Subcutaneous abdominal adipose tissue (tissue), 5 donors: ENCODE data around the gene AKR1A1.
"Not testable (repeated sequence)": the region's sequence is repeated elsewhere in the genome, so short reads cannot be mapped to it uniquely, and the experiment has no call there.

Experiments
- H3K27ac ChIP-seq: one replicate; pipeline ENCODE4 v1.7.0; 2013; ENCODE audit warnings: low read depth, mild to moderate bottlenecking, inconsistent platforms, low read length, moderate library complexity
- H3K27me3 ChIP-seq, 5 donors: one replicate each; pipeline ENCODE4 v1.7.0; 2013; ENCODE audit warnings: low read length in 5 of 5, inconsistent platforms in 1 of 5; ENCODE audit not compliant: control insufficient read depth in 5 of 5, insufficient read depth in 4 of 5
- H3K36me3 ChIP-seq, 5 donors: one replicate each; pipeline ENCODE4 v1.7.0; 2013; ENCODE audit warnings: low read length in 5 of 5; ENCODE audit not compliant: control insufficient read depth in 5 of 5, insufficient read depth in 5 of 5
- H3K4me1 ChIP-seq, 5 donors: one replicate each; pipeline ENCODE4 v1.7.0; 2013; ENCODE audit warnings: low read length in 5 of 5, mild to moderate bottlenecking in 3 of 5, moderate library complexity in 1 of 5; ENCODE audit not compliant: control insufficient read depth in 5 of 5, insufficient read depth in 5 of 5
- H3K4me3 ChIP-seq, 5 donors: one replicate each; pipeline ENCODE4 v1.7.0; 2013; ENCODE audit warnings: low read length in 5 of 5, low read depth in 1 of 5
- H3K9ac ChIP-seq, 5 donors: one replicate each; pipeline ENCODE4 v1.7.0; 2013; ENCODE audit warnings: low read length in 5 of 5, mild to moderate bottlenecking in 4 of 5, moderate library complexity in 3 of 5
- H3K9me3 ChIP-seq, 5 donors: one replicate each; pipeline ENCODE4 v1.7.0; 2013; ENCODE audit warnings: low read length in 5 of 5; ENCODE audit not compliant: control insufficient read depth in 5 of 5
- donor health status: healthy.
- donor health status: healthy.
- donor health status: healthy.
- donor health status: healthy.
- donor health status: healthy.

AKR1A1 gene

DNA sequence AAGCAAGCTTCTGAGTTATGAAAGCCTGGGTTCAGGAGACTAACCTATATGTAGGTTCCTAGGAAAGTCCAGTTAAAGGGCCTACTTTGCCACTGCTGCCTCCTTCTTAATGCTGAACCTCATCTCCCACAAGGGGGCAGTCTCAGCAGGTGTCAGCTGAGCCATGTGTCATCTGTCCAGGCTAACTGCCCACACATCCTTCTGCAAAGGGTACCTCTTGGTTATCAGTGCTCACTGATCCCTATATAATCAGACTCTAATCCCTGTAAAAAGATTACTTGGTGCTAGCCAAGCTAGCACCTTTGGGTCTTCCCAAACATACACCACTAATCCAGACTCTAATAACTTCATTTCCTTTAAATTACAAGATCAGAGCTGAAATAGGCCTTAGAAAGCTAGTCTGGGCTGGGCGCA lies 38.0 kb upstream of the AKR1A1 start:
- peaks cover 35 to 91% (median 79%) of the 10 kb centered on the region in 5 donors for H3K36me3 ChIP-seq
- no peaks in the 10 kb centered on the region for H3K27me3 ChIP-seq
- H3K27ac ChIP-seq: no peak overlapping the region
- H3K9me3 ChIP-seq: no peaks in the 10 kb centered on the region
- H3K9ac ChIP-seq: no peak overlapping the region
- no peaks in the 10 kb centered on the region for H3K4me1 ChIP-seq
- H3K4me3 ChIP-seq: no peak overlapping the region

DNA sequence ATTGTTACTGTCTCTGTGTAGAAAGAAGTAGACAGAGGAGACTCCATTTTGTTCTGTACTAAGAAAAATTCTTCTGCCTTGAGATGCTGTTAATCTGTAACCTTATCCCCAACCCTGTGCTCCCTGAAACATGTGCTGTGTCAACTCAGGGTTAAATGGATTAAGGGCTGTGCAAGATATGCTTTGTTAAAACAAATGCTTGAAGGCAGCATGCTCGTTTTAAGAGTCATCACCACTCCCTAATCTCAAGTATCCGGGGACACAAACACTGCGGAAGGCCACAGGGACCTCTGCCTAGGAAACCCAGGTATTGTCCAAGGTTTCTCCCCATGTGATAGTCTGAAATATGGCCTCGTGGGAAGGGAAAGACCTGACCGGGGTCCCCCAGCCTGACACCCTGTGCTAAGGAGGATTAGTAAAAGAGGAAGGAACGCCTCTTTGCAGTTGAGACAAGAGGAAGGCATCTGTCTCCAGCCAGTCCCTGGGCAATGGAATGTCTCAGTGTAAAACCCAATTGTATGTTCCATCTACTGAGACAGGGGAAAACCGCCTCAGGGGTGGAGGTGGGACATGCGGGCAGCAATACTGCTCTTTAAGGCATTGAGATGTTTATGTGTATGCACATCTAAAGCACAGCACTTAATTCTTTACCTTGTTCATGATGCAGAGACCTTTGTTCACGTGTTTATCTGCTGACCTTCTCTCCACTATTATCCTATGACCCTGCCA lies 36.9 kb upstream of the AKR1A1 start:
- H3K27me3 ChIP-seq, H3K9ac ChIP-seq, H3K4me3 ChIP-seq, H3K9me3 ChIP-seq, H3K4me1 ChIP-seq, H3K27ac ChIP-seq: not testable (repeated sequence)
- peaks cover 33 to 88% (median 75%) of the 10 kb centered on the region in 5 donors for H3K36me3 ChIP-seq

DNA sequence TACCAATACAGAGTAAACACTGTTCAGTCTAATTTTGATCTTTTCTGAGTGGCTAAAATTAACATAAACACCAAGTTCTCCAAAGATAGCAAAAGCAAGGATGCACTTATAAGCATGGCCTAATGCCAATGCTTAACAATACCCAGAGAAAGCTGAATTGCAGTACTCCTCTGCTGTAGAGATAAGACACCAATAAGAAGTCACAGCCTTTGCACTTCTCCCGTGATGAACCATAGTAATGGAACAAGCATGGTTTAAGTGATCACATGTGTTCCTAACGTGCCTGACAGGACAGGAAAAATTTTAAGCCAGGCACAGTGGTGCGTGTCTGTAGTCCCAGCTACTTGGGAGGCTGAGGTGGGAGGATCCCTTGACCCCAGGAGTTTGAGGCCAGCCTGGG lies 34.6 kb upstream of the AKR1A1 start:
- Histone ChIP-seq H3K4me1 (peaks cover 0 to 22% (median 22%) of the 10 kb centered on the region in 5 donors), H3K9me3 (no peaks in the 10 kb centered on the region), H3K27me3 (no peaks in the 10 kb centered on the region), H3K9ac (no peak overlapping the region), H3K36me3 (peaks cover 28 to 68% (median 57%) of the 10 kb centered on the region in 5 donors), H3K27ac (no peak overlapping the region), H3K4me3 (no peak overlapping the region)

DNA sequence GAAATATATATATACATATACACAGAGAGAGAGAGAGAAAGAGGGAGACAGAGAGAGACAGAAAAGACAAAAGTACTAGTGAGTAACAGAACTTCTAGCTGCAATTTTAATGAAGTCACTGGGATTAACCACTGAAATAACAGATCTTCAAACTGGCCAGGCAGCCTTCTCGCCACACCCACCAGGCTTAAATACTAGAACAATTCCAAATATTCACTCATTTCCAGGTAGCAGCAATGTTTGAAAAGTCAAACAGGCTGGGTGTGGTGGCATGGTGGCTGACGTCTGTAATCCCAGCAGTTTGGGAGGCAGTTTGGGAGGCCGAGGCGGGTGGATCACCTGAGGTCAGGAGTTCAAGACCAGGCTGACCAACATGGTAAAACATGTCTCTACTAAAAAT lies 34.2 kb upstream of the AKR1A1 start:
- no peak overlapping the region for H3K27ac ChIP-seq
- H3K4me1 ChIP-seq: peaks cover 0 to 25% (median 23%) of the 10 kb centered on the region in 5 donors
- H3K4me3 ChIP-seq: no peak overlapping the region
- no peak overlapping the region for H3K9ac ChIP-seq
- H3K9me3 ChIP-seq: no peaks in the 10 kb centered on the region
- H3K27me3 ChIP-seq: no peaks in the 10 kb centered on the region
- peaks cover 25 to 64% (median 52%) of the 10 kb centered on the region in 5 donors for H3K36me3 ChIP-seq

DNA sequence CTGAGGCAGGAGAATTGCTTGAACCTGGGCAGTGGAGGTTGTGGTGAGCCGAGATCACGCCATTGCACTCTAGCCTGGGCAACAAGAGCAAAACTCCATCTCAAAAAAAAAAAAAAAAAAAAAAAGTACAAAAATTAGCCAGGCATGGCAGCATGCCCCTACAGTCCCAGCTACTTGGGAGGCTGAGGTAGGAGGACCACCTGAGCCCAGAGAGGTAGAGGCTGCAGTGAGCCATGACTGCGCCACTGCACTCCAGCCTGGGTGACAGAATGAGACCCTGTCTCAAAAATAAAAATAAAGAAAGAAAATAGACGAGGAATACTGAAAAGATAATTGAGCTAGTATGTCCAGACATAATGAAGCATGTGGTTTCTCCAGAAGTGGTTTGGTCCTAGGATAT lies 32.3 kb upstream of the AKR1A1 start:
- H3K27ac ChIP-seq, H3K9me3 ChIP-seq, H3K4me3 ChIP-seq, H3K9ac ChIP-seq, H3K27me3 ChIP-seq: not testable (repeated sequence)
- peaks cover 18 to 48% (median 39%) of the 10 kb centered on the region in 5 donors for H3K36me3 ChIP-seq
- H3K4me1 ChIP-seq: peaks cover 0 to 34% (median 28%) of the 10 kb centered on the region in 5 donors

DNA sequence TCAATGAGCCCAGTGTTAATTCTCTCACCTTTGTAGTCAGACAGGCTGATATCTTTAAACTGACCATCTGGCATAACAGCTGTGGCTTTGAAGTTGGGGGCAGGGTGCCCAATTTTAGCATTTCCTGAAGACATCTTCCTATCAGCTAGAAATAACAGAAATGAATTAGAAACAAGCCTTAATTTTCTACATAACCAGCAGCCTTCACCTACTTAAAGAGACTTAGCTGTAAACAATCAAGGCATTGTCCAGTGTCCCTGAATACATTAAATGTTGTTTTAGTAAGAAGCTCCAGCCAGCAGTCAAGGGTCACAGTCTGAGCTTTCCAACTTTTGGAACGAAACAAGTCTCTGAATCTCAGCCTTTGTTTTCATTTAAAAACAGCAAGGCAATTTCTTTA lies 31.7 kb upstream of the AKR1A1 start:
- no peak overlapping the region for H3K27ac ChIP-seq
- no peak overlapping the region for H3K4me3 ChIP-seq
- peaks cover 16 to 42% (median 34%) of the 10 kb centered on the region in 5 donors for H3K36me3 ChIP-seq
- H3K27me3 ChIP-seq: no peaks in the 10 kb centered on the region
- H3K9ac ChIP-seq: peak overlapping the region in 2 of 5 donors; percentile 41 to 51
- H3K9me3 ChIP-seq: no peaks in the 10 kb centered on the region
- peaks cover 0 to 34% (median 28%) of the 10 kb centered on the region in 5 donors for H3K4me1 ChIP-seq

DNA sequence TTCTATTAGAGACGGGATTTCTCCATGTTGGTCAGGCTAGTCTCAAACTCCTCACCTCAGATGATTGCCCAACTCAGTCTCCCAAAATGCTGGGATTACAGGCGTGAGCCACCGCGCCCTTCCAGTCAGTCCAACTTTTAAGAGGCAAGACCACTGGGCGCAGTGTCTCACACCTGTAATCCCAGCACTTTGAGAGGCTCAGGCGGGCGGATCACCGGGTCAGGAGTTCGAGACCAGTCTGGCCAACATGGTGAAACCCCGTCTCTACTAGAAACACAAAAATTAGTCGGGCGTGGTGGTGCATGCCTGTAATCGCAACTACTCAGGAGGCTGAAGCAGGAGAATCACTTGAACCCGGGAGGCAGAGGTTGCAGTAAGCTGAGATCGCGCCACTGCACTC lies 30.9 kb upstream of the AKR1A1 start:
- not testable (repeated sequence) for H3K27me3 ChIP-seq, H3K9me3 ChIP-seq, H3K9ac ChIP-seq, H3K27ac ChIP-seq
- peak overlapping the region in 1 of 5 donors; percentile 93 for H3K4me3 ChIP-seq
- H3K4me1 ChIP-seq: peaks cover 0 to 34% (median 28%) of the 10 kb centered on the region in 5 donors
- peaks cover 10 to 34% (median 27%) of the 10 kb centered on the region in 5 donors for H3K36me3 ChIP-seq

DNA sequence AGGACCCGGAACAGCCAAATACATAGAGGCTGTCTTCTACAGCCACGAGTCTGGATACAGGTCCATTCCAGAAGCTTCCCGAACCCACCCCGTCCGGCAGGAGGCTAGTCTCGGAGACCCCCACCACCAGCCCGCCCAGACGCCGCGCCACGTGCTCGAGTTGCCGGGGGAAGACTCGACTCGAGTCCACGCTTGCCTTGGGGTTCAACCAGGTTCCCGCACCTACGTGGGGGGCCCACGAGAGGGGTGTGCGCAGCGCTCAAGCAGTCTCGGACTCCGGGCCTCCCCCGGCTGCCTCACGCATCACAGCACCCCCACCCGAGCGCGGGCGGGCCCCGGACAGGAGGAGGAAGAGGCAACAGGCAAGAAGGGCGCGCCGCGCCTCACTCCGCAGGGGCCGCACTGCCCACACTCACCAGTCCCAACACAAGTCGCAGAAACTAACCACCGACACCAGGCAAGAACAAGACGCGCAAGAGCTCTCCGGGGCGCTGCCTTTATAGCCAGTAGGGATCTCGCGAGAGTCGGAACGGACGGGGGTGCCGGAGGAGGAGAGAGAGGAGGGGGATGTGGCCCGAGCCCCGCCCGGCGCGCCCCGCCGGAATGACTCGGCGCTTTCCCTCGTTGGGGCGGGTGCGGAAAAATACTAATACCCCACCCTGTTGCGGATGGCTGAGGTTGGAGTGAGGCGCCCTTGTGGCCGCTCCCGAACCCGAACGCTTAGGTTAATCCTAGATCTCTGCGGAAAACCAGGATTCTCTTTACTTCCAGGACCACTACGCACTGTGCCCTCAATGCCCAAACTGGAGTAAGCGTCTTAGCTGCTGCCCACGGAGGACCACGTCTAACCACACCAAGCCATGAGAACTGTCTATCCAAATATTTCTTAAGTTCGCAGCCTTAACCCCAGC lies 29.0 kb upstream of the AKR1A1 start, which contains the start of gene PRDX1:
Gene PRDX1 (minus strand): TSS at position 472 of the 911 bp plus-strand sequence. CDS start 2,841 bp downstream, outside the sequence.
- H3K27me3 ChIP-seq: no peaks in the 10 kb centered on the region
- H3K4me3 ChIP-seq: peak within 1 kb of the TSS; percentile 91 to 95 (median 93)
- peaks cover 0 to 16% (median 10%) of the 10 kb centered on the region in 5 donors for H3K36me3 ChIP-seq
- H3K9ac ChIP-seq: peak within 1 kb of the TSS; percentile 87 to 99 (median 95)
- H3K4me1 ChIP-seq: peaks cover 0 to 34% (median 28%) of the 10 kb centered on the region in 5 donors
- no peaks in the 10 kb centered on the region for H3K9me3 ChIP-seq
- H3K27ac ChIP-seq: peak within 1 kb of the TSS; percentile 98

DNA sequence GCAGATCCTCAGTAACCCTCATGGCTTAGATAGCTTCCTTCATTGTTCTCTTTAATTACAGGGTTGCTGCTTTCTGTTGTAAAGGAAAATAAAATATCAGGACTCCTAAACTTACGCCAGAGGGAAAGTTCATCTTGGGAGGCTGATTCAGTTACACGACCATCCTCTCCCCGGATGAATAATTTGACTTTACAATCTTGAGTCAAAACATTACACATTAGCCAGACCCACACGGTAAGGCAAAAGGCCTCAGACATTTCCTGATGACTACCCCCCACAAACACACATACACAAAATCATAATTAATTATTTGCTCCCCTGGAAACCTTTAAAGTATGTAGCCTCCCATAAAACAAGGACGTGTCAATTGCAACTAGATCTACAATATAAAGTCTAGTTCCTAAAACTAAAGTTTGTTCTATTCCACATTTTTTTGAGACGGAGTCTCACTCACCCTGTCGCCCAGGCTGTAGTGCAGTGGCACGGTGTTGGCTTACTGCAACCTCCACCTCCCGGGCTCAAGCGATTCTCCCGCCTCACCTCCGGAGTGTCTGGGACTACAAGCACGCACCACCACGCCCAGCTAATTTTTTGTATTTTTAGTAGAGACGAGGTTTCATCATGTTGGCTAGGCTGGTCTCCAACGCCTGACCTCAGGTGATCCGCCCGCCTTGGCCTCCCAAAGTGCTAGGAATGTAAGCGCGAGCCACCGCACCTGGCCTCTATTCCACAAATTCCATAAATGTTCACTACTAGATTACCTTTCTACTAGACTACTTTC lies 28.1 kb upstream of the AKR1A1 start:
- H3K27me3 ChIP-seq: no peaks in the 10 kb centered on the region
- H3K27ac ChIP-seq: peak overlapping the region; percentile 98
- peak overlapping the region; percentile 91 to 95 (median 93) for H3K4me3 ChIP-seq
- peaks cover 0 to 9% (median 4%) of the 10 kb centered on the region in 5 donors for H3K36me3 ChIP-seq
- H3K4me1 ChIP-seq: peaks cover 0 to 34% (median 28%) of the 10 kb centered on the region in 5 donors
- peak overlapping the region; percentile 63 to 99 (median 95) for H3K9ac ChIP-seq
- no peaks in the 10 kb centered on the region for H3K9me3 ChIP-seq
